GM11168 (cell line): ENCODE data around the gene URI1.
"Not testable (repeated sequence)": the region's sequence is repeated elsewhere in the genome, so short reads cannot be mapped to it uniquely, and the experiment has no call there.

Experiments used
- in situ Hi-C: fragments of 300-500 bp; cut with MboI; formaldehyde crosslinking; loops from one replicate; pipeline ENCODE4 v1.12.0; 2022; ENCODE audit warnings: low sequenced_read_pairs; ENCODE audit not compliant: unreplicated experiment

Gene URI1

GRCh38 chr19:30011051-30011578, 69.1 kb downstream of the URI1 start:
- in situ Hi-C loops: no loop called here

GRCh38 chr19:30014770-30015169, 72.7 kb downstream of the URI1 start:
- in situ Hi-C loops: no loop called here

- in situ Hi-C loops: no loop called here
Observed at GRCh38 chr19:30017172-30017571, 75.1 kb downstream of the URI1 start.

- in situ Hi-C loops: no loop called here
Observed at GRCh38 chr19:30020189-30020588, 78.2 kb downstream of the URI1 start.

GRCh38 chr19:30022659-30023058, 80.6 kb downstream of the URI1 start:
- in situ Hi-C loops: no loop called here

GRCh38 chr19:30023330-30023729, 81.3 kb downstream of the URI1 start:
- in situ Hi-C loops: no loop called here

- in situ Hi-C loops: no loop called here
Observed at GRCh38 chr19:30024091-30024490, 82.1 kb downstream of the URI1 start.

GRCh38 chr19:30026933-30027332, 84.9 kb downstream of the URI1 start:
- in situ Hi-C loops: no loop called here

- in situ Hi-C loops: no loop called here
Observed at GRCh38 chr19:30028118-30028991, 86.3 kb downstream of the URI1 start.

- in situ Hi-C loops: no loop called here
Observed at GRCh38 chr19:30028992-30029343, 86.9 kb downstream of the URI1 start.

GRCh38 chr19:30029721-30030510, 87.9 kb downstream of the URI1 start:
- in situ Hi-C loops: no loop called here

GRCh38 chr19:30034321-30034720, 92.3 kb downstream of the URI1 start:
- in situ Hi-C loops: no loop called here

GRCh38 chr19:30036154-30037129, 94.4 kb downstream of the URI1 start:
- in situ Hi-C loops: no loop called here

GRCh38 chr19:30037835-30038234, 95.8 kb downstream of the URI1 start:
- in situ Hi-C loops: no loop called here

GRCh38 chr19:30041931-30042330, 99.9 kb downstream of the URI1 start:
- in situ Hi-C loops: not testable (repeated sequence)

GRCh38 chr19:30043008-30043407, 101.0 kb downstream of the URI1 start:
- in situ Hi-C loops: not testable (repeated sequence)

GRCh38 chr19:30044273-30045248, 102.5 kb downstream of the URI1 start:
- in situ Hi-C loops: no loop called here

- in situ Hi-C loops: no loop called here
Observed at GRCh38 chr19:30046522-30046921, 104.5 kb downstream of the URI1 start.

GRCh38 chr19:30047432-30047831, 105.4 kb downstream of the URI1 start:
- in situ Hi-C loops: no loop called here
